ENCODE data around the gene HSPD1. TPM values are rescaled to one million over a fixed set of nuclear protein-coding genes. Genes with fewer than 3 reads are reported as not detected.
"Not testable (repeated sequence)": the region's sequence is repeated elsewhere in the genome, so short reads cannot be mapped to it uniquely, and the experiment has no call there.

Gene HSPD1
- total RNA-seq, 4 donors from 2014 or later = 88.4 to 221 (median 122) TPM

GRCh38 chr2:197496695-197497094 is 2.9 kb downstream of the HSPD1 start:
- H3K27ac ChIP-seq = no peak overlapping the region
- H3K4me1 ChIP-seq = peaks cover 0 to 32% (median 16%) of the 10 kb centered on the region in 4 donors
- peaks cover 0 to 53% (median 2%) of the 10 kb centered on the region in 3 donors for H3K36me3 ChIP-seq
- H3K4me3 ChIP-seq = no peak overlapping the region
- no peak for DNase-seq
- no peak for TF ChIP-seq POLR2A (IDR thresholded peaks at IDR 0.05)
- TF ChIP-seq, protein P1, sequence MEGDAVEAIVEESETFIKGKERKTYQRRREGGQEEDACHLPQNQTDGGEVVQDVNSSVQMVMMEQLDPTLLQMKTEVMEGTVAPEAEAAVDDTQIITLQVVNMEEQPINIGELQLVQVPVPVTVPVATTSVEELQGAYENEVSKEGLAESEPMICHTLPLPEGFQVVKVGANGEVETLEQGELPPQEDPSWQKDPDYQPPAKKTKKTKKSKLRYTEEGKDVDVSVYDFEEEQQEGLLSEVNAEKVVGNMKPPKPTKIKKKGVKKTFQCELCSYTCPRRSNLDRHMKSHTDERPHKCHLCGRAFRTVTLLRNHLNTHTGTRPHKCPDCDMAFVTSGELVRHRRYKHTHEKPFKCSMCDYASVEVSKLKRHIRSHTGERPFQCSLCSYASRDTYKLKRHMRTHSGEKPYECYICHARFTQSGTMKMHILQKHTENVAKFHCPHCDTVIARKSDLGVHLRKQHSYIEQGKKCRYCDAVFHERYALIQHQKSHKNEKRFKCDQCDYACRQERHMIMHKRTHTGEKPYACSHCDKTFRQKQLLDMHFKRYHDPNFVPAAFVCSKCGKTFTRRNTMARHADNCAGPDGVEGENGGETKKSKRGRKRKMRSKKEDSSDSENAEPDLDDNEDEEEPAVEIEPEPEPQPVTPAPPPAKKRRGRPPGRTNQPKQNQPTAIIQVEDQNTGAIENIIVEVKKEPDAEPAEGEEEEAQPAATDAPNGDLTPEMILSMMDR (IDR thresholded peaks at IDR 0.05) = no peak
- H3K27me3 ChIP-seq = no peaks in the 10 kb centered on the region
- no peaks in the 10 kb centered on the region for H3K9me3 ChIP-seq

DNA sequence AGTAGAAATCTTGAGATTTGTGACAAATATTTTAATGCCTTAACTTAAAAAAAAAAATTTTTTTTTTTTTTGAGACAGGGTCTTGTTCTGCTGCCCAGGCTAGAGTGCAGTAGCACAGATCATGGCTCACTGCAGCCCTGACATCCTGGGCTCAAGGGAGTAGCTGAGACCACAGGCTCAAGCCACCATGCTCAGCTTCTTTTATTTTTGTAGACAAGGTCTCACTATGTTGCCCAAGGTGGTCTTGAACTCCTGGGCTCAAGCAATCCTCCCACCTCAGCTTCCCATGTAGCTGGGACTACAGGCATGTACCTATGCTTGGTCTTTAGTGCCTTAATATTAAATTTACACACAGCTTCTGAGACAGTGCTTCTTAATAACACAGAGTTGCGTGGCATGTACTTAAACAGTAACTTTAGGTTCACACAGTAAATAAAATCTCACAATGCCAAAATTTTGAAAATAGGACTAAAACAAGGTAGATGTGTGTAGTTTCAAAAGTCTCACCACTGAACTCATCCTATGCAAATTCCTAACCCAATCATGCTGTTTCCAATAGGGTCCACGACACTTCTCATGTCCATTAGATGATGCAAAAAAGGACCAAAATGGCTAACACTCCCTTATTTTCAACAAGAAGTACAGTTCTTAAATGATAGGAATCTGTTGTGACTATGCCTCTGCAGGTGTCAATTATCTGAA is 4.1 kb downstream of the HSPD1 start:
- Histone ChIP-seq H3K9me3 (no peaks in the 10 kb centered on the region), H3K4me3 (no peak overlapping the region), H3K27ac (no peak overlapping the region), H3K36me3 (peaks cover 0 to 64% (median 2%) of the 10 kb centered on the region in 3 donors), H3K4me1 (peaks cover 0 to 27% (median 13%) of the 10 kb centered on the region in 4 donors), H3K27me3 (no peaks in the 10 kb centered on the region)
- TF ChIP-seq, protein P1 (IDR thresholded peaks at IDR 0.05) = no peak
- TF ChIP-seq POLR2A (IDR thresholded peaks at IDR 0.05) = no peak
- no peak for DNase-seq

- Histone ChIP-seq H3K27ac (no peak overlapping the region), H3K4me1 (no peaks in the 10 kb centered on the region), H3K9me3 (peaks cover 0 to 14% (median 3%) of the 10 kb centered on the region in 4 donors), H3K4me3 (no peak overlapping the region), H3K36me3 (peaks cover 0 to 87% (median 2%) of the 10 kb centered on the region in 3 donors), H3K27me3 (no peaks in the 10 kb centered on the region)
- DNase-seq = no peak
- TF ChIP-seq POLR2A (IDR thresholded peaks at IDR 0.05) = no peak
- TF ChIP-seq, protein P1 (IDR thresholded peaks at IDR 0.05) = no peak
These were observed 12.3 kb downstream of the HSPD1 start for GRCh38 chr2:197487385-197487784.

DNA sequence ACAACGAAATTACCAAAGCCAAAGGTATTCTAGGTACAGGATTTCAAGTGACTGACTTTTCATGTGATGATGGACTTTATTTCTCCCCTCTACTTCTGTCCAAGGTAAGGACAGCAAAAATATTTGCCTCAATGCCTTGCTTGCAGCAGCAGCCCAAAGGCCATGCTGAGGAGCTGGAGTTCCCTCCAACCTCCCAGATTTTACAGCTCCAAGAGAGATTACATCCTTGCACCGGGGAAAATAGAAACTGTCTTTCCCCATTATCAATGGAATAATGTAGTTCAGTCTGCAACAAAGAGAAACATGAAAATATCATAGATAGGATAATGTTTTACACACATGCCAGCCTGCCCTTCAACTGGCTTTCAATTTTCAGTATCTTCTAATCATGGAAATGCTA is 13.5 kb downstream of the HSPD1 start:
- peaks cover 0 to 20% (median 4%) of the 10 kb centered on the region in 4 donors for H3K9me3 ChIP-seq
- H3K4me1 ChIP-seq = no peaks in the 10 kb centered on the region
- no peaks in the 10 kb centered on the region for H3K27me3 ChIP-seq
- no peak overlapping the region for H3K4me3 ChIP-seq
- DNase-seq = no peak
- H3K36me3 ChIP-seq = peaks cover 0 to 81% (median 0%) of the 10 kb centered on the region in 3 donors
- TF ChIP-seq, protein P1 (IDR thresholded peaks at IDR 0.05) = no peak
- no peak for TF ChIP-seq POLR2A (IDR thresholded peaks at IDR 0.05)
- H3K27ac ChIP-seq = no peak overlapping the region

GRCh38 chr2:197484248-197484647 is 15.4 kb downstream of the HSPD1 start:
- not testable (repeated sequence) for H3K27me3 ChIP-seq, H3K4me1 ChIP-seq, H3K4me3 ChIP-seq, H3K27ac ChIP-seq, DNase-seq
- peaks cover 0 to 20% (median 4%) of the 10 kb centered on the region in 4 donors for H3K9me3 ChIP-seq
- peaks cover 0 to 62% (median 0%) of the 10 kb centered on the region in 3 donors for H3K36me3 ChIP-seq

GRCh38 chr2:197480165-197481036 is 19.2 kb downstream of the HSPD1 start:
- TF ChIP-seq, protein P1 (IDR thresholded peaks at IDR 0.05) = no peak
- no peak for TF ChIP-seq POLR2A (IDR thresholded peaks at IDR 0.05)
- H3K27me3 ChIP-seq = no peaks in the 10 kb centered on the region
- no peak for DNase-seq
- no peak overlapping the region for H3K27ac ChIP-seq
- no peaks in the 10 kb centered on the region for H3K4me1 ChIP-seq
- H3K9me3 ChIP-seq = peaks cover 0 to 20% (median 4%) of the 10 kb centered on the region in 4 donors
- peaks cover 0 to 63% (median 0%) of the 10 kb centered on the region in 3 donors for H3K36me3 ChIP-seq
- no peak overlapping the region for H3K4me3 ChIP-seq

Measured in Peyer's patch (tissue), 4 donors.